Prostate gland (tissue), 2 donors: ENCODE measurements around the gene FBRSL1.

Source experiments
- CTCF ChIP-seq, 4 experiments: fragments of 200-600 bp in 2 of 4; fragments of 450-650 bp in 2 of 4; sonication (generic) in 2 of 4; IDR thresholded peaks; 1 replicate in 3 of 4; 2 replicates in 1 of 4; pipeline ENCODE4 v1.5.1; 2016 to 2019; ENCODE audit warnings: antibody characterized with exemption in 4 of 4, mild to moderate bottlenecking in 2 of 4, moderate library complexity in 2 of 4
- POLR2A ChIP-seq: fragments of 450-650 bp; IDR thresholded peaks from one replicate; pipeline ENCODE4 v1.6.1; 2016; ENCODE audit warnings: antibody characterized with exemption, mild to moderate bottlenecking
- POLR2AphosphoS5 ChIP-seq: sonication (generic); formaldehyde crosslinking; IDR thresholded peaks from one replicate; pipeline ENCODE4 v1.6.1; 2017; ENCODE audit warnings: antibody characterized with exemption

- TF ChIP-seq CTCF (IDR thresholded peaks at IDR 0.05): no peak
- no peak for TF ChIP-seq POLR2A
- no peak for TF ChIP-seq POLR2AphosphoS5
Measured at GRCh38 chr12:132447731-132448462, 42.1 kb upstream of the FBRSL1 start.
